ENCODE results near the gene ACADVL. TPM values are rescaled to one million over a fixed set of nuclear protein-coding genes. Genes with fewer than 3 reads are reported as not detected.
A peak's percentile ranks its signal among the peaks of the same experiment; 100 is the strongest.

ACADVL gene
- polyA plus RNA-seq, 3 donors = 152 to 1,231 (median 154) TPM

DNA sequence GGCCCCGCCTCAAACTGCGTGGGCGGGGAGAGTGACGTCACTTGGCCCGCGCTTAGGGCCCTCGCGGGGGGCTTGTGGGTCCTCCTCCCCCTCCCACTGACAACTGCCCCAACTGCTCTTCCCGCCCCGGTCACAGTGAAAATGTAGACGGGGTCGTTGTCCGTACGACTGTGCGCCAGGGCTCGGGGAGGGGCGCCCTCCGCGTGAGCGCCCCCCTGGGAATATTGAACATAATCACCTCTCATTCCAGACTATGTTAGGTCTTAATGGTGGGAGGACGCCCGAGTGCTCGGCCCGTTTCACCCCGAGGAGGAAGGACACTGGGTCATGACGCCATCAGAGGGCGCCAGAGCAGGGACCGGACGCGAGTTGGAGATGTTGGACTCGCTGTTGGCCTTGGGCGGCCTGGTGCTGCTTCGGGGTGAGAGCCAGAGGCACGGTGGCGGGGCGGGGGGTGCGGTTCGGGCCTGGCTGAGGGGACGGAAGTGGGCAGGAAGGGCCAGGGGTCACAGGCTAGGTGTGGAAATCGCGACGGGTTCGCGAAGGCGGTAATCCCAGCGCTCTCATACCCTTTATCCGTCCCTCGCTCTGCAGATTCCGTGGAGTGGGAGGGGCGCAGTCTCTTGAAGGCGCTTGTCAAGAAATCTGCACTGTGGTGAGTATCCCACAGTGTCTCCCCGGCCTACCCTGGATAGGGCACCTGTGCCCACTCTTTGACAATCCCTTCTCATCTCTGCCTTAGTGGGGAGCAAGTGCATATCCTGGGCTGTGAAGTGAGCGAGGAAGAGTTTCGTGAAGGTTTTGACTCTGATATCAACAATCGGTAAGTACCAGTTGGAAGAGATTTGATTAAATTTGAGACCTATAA, 32.7 kb downstream of the ACADVL start, which contains the start of gene ELP5:
Gene ELP5, plus strand, starts transcription at position 40 of the 868 bp plus-strand sequence. Its CDS starts 336 bp downstream, at position 376.
- peaks cover 57% of the 10 kb centered on the region for H3K79me2 ChIP-seq (ENCODE audit: insufficient read depth, low read length)
- H3K4me3 Mint-ChIP-seq = peak within 1 kb of the TSS; percentile 90 to 95
- H2AFZ ChIP-seq (ENCODE audit: insufficient read depth, low read depth, low read length, poor library complexity, severe bottlenecking) = peak within 1 kb of the TSS; percentile 81
- TF ChIP-seq, protein P1, sequence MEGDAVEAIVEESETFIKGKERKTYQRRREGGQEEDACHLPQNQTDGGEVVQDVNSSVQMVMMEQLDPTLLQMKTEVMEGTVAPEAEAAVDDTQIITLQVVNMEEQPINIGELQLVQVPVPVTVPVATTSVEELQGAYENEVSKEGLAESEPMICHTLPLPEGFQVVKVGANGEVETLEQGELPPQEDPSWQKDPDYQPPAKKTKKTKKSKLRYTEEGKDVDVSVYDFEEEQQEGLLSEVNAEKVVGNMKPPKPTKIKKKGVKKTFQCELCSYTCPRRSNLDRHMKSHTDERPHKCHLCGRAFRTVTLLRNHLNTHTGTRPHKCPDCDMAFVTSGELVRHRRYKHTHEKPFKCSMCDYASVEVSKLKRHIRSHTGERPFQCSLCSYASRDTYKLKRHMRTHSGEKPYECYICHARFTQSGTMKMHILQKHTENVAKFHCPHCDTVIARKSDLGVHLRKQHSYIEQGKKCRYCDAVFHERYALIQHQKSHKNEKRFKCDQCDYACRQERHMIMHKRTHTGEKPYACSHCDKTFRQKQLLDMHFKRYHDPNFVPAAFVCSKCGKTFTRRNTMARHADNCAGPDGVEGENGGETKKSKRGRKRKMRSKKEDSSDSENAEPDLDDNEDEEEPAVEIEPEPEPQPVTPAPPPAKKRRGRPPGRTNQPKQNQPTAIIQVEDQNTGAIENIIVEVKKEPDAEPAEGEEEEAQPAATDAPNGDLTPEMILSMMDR (IDR thresholded peaks at IDR 0.05) = peak; percentile 28
- H3K27me3 ChIP-seq (ENCODE audit: control insufficient read depth in 2 of 2, insufficient read depth in 2 of 2, low read length in 2 of 2) = no peaks in the 10 kb centered on the region
- H3K9ac ChIP-seq (ENCODE audit: insufficient read depth, low read length, poor library complexity, severe bottlenecking) = peak within 1 kb of the TSS; percentile 97
- peaks cover 34% of the 10 kb centered on the region for H3K4me1 Mint-ChIP-seq
- H3K9me3 ChIP-seq (replicated peaks in 1 of 2; ENCODE audit: control insufficient read depth in 1 of 2, insufficient read depth in 1 of 2, low read length in 2 of 2) = no peaks in the 10 kb centered on the region
- intact Hi-C loops (cut with micrococcal nuclease) = loop anchor here (2.0 to 10.0 kb wide), 5 partner anchors 35 to 312 kb away; partner anchors contain the start of genes EIF5A (in 2 of the 2), ACADVL (in 1 of the 2), DLG4 (in 1 of the 2) and SENP3 (in 1 of the 2)
- peaks cover 29 to 41% of the 10 kb centered on the region in 2 donors for H3K36me3 Mint-ChIP-seq
- H3K4me2 ChIP-seq (replicated peaks; ENCODE audit: extremely low read depth, low read length, poor library complexity, severe bottlenecking) = peak within 1 kb of the TSS; percentile 86
- peaks cover 31 to 36% of the 10 kb centered on the region in 2 donors for H3K4me1 ChIP-seq (ENCODE audit: control insufficient read depth in 1 of 2, insufficient read depth in 2 of 2, low read length in 2 of 2)
- DNase-seq = peak; percentile 88 to 96 (median 93)
- H3K36me3 ChIP-seq (replicated peaks in 1 of 2; ENCODE audit: control insufficient read depth in 1 of 2, insufficient read depth in 2 of 2, low read length in 2 of 2) = peaks cover 21 to 33% of the 10 kb centered on the region in 2 donors
- H3K27ac ChIP-seq (ENCODE audit: low read depth in 1 of 2, low read length in 2 of 2) = peak within 1 kb of the TSS; percentile 100
- H3K9me3 Mint-ChIP-seq = no peaks in the 10 kb centered on the region
- H4K20me1 ChIP-seq (ENCODE audit: insufficient read depth, low read length) = peaks cover 5% of the 10 kb centered on the region
- H3K27me3 Mint-ChIP-seq (ENCODE audit: low read depth in 3 of 3) = no peaks in the 10 kb centered on the region
- under 1% methylated on average over 47 of the region's 55 CpGs for WGBS (ENCODE audit: insufficient coverage)
- peak within 1 kb of the TSS; percentile 73 to 93 (median 87) for H3K4me3 ChIP-seq (replicated peaks in 1 of 3; ENCODE audit: low read depth in 2 of 3, low read length in 3 of 3)
- peak within 1 kb of the TSS; percentile 99 to 100 (median 100) for H3K27ac Mint-ChIP-seq

DNA sequence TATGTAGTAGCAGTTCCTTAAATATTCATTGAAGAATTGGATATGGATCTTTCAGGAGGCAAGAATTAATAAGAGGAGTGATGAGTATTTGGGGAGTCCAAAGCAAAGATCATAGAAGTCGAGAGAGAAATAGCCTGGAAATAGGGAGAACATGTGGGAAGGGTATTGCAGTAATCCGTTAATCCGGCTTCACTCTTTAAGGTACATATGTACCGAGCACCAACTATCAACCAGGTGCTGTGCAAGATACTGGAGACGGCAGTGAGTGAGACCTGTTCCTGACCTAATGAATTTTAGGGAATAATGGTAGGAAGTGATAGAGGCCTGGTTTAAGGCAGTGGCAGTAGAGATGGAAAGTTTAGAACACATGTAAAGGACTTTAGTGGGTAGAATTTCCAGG, 33.3 kb downstream of the ACADVL start:
- TF ChIP-seq, protein P1 (IDR thresholded peaks at IDR 0.05) = no peak
- H3K27me3 ChIP-seq (ENCODE audit: control insufficient read depth in 2 of 2, insufficient read depth in 2 of 2, low read length in 2 of 2) = no peaks in the 10 kb centered on the region
- peak overlapping the region; percentile 100 for H3K27ac ChIP-seq (ENCODE audit: low read depth in 1 of 2, low read length in 2 of 2)
- H3K4me2 ChIP-seq (replicated peaks; ENCODE audit: extremely low read depth, low read length, poor library complexity, severe bottlenecking) = peak overlapping the region; percentile 86
- Mint-ChIP-seq H3K27ac (peak overlapping the region; percentile 99 to 100 (median 100)), H3K4me1 (peaks cover 34% of the 10 kb centered on the region), H3K27me3 (ENCODE audit: low read depth in 3 of 3) (no peaks in the 10 kb centered on the region), H3K4me3 (peak overlapping the region; percentile 90 to 95), H3K9me3 (no peaks in the 10 kb centered on the region), H3K36me3 (peaks cover 30 to 47% of the 10 kb centered on the region in 2 donors)
- H3K36me3 ChIP-seq (replicated peaks in 1 of 2; ENCODE audit: control insufficient read depth in 1 of 2, insufficient read depth in 2 of 2, low read length in 2 of 2) = peaks cover 21 to 37% of the 10 kb centered on the region in 2 donors
- H3K9me3 ChIP-seq (replicated peaks in 1 of 2; ENCODE audit: control insufficient read depth in 1 of 2, insufficient read depth in 1 of 2, low read length in 2 of 2) = no peaks in the 10 kb centered on the region
- peak overlapping the region; percentile 97 for H3K9ac ChIP-seq (ENCODE audit: insufficient read depth, low read length, poor library complexity, severe bottlenecking)
- peaks cover 5% of the 10 kb centered on the region for H4K20me1 ChIP-seq (ENCODE audit: insufficient read depth, low read length)
- no peak for DNase-seq
- H3K4me3 ChIP-seq (replicated peaks in 1 of 3; ENCODE audit: low read depth in 2 of 3, low read length in 3 of 3) = peak overlapping the region; percentile 60 to 93 (median 73)
- WGBS (ENCODE audit: insufficient coverage) = 94% methylated on average over 2 of the region's 5 CpGs
- intact Hi-C loops (cut with micrococcal nuclease) = loop anchor here (2.0 to 10.0 kb wide), 5 partner anchors 36 to 312 kb away; partner anchors contain the start of genes EIF5A (in 2 of the 2), ACADVL (in 1 of the 2), DLG4 (in 1 of the 2) and SENP3 (in 1 of the 2)
- peak overlapping the region; percentile 81 for H2AFZ ChIP-seq (ENCODE audit: insufficient read depth, low read depth, low read length, poor library complexity, severe bottlenecking)
- peaks cover 31 to 36% of the 10 kb centered on the region in 2 donors for H3K4me1 ChIP-seq (ENCODE audit: control insufficient read depth in 1 of 2, insufficient read depth in 2 of 2, low read length in 2 of 2)
- peaks cover 50% of the 10 kb centered on the region for H3K79me2 ChIP-seq (ENCODE audit: insufficient read depth, low read length)

All from CD14-positive monocyte (primary cell).